ENCODE results near the gene TDRD7.

Gene TDRD7

DNA sequence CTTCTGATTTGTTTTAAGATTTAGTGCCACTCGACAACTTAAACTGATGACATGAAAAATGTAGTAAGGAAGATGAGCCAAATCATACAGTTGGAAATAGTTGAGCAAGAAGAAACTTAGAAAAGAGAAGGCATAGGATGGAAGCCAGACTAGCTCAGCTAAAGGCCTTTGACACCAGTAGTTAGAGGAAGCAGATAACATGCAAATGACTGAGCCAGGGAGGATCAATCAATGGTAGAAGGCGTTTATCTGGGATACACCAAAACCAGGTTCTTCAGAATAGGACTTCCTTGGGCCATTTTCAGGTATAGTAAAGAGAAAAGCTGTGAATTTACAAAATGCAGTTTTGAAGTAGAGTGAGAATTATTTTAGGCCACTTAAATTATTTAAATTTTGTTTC is 3.2 kb downstream of the TDRD7 start:
- TF ChIP-seq, protein P1, sequence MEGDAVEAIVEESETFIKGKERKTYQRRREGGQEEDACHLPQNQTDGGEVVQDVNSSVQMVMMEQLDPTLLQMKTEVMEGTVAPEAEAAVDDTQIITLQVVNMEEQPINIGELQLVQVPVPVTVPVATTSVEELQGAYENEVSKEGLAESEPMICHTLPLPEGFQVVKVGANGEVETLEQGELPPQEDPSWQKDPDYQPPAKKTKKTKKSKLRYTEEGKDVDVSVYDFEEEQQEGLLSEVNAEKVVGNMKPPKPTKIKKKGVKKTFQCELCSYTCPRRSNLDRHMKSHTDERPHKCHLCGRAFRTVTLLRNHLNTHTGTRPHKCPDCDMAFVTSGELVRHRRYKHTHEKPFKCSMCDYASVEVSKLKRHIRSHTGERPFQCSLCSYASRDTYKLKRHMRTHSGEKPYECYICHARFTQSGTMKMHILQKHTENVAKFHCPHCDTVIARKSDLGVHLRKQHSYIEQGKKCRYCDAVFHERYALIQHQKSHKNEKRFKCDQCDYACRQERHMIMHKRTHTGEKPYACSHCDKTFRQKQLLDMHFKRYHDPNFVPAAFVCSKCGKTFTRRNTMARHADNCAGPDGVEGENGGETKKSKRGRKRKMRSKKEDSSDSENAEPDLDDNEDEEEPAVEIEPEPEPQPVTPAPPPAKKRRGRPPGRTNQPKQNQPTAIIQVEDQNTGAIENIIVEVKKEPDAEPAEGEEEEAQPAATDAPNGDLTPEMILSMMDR (IDR thresholded peaks at IDR 0.05), result no peak
- Histone ChIP-seq H3K27ac (no peak overlapping the region), H3K4me1 (peaks cover 0 to 25% (median 14%) of the 10 kb centered on the region in 4 donors), H3K27me3 (no peaks in the 10 kb centered on the region), H3K36me3 (no peaks in the 10 kb centered on the region), H3K4me3 (no peak overlapping the region), H3K9me3 (no peaks in the 10 kb centered on the region)
- DNase-seq, result no peak
- intact Hi-C loops (cut with DNase I; ENCODE audit: low total_unique reads), result no loop called here

DNA sequence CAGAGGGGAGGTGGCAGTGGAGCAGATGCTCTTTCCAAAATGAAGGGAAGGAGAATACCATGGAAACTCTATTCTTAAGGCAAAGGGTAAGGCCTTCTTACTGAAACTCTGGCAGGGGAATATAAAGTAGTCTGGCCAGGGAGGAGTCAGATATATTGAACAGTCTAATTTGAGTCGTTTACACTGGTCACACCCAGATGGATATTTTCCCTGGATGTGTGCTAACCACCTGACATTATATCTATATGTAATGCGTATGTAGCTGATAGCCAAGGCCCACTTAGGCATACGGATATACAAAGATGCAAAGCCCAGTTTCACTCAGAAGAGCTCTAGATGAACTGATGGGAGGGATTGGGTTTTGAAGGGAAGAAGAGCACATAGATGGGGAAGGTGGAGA is 7.0 kb downstream of the TDRD7 start:
- Histone ChIP-seq H3K27ac (no peak overlapping the region), H3K36me3 (no peaks in the 10 kb centered on the region), H3K4me1 (peaks cover 0 to 13% (median 2%) of the 10 kb centered on the region in 4 donors), H3K9me3 (no peaks in the 10 kb centered on the region), H3K4me3 (no peak overlapping the region), H3K27me3 (no peaks in the 10 kb centered on the region)
- TF ChIP-seq, protein P1 (IDR thresholded peaks at IDR 0.05), result no peak
- no peak for DNase-seq
- intact Hi-C loops (cut with DNase I; ENCODE audit: low total_unique reads), result no loop called here

DNA sequence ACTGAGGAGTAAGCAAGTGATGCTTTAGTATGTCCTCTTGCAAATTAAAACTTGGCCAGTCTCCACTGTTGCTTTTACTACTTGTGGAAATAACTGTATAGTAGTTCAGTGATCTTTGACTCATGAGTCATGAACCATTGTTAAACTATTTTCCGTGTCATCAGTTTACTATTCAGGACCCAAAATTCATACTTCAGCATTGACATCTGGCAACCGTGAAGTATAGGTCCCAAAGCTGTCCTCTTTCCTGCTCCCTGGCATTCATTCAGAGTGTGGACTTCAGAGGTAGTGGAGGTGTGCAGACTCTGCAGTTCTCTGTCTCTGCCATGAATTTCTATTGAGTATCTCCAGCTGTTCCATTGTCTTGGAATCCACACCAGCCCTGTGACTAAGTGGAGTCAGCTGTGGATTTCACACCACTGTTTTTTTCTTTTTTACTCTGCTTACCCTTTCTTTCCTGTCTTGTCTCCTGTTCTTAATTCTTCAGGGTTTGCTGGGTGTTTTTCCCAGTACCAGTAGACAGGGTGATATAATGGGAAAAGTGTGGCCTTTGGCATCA is 7.5 kb downstream of the TDRD7 start:
- no peaks in the 10 kb centered on the region for H3K9me3 ChIP-seq
- no peaks in the 10 kb centered on the region for H3K36me3 ChIP-seq
- no peak for DNase-seq
- no peak overlapping the region for H3K27ac ChIP-seq
- TF ChIP-seq, protein P1 (IDR thresholded peaks at IDR 0.05), result no peak
- peaks cover 0 to 8% (median 1%) of the 10 kb centered on the region in 4 donors for H3K4me1 ChIP-seq
- no peak overlapping the region for H3K4me3 ChIP-seq
- intact Hi-C loops (cut with DNase I; ENCODE audit: low total_unique reads), result no loop called here
- no peaks in the 10 kb centered on the region for H3K27me3 ChIP-seq

DNA sequence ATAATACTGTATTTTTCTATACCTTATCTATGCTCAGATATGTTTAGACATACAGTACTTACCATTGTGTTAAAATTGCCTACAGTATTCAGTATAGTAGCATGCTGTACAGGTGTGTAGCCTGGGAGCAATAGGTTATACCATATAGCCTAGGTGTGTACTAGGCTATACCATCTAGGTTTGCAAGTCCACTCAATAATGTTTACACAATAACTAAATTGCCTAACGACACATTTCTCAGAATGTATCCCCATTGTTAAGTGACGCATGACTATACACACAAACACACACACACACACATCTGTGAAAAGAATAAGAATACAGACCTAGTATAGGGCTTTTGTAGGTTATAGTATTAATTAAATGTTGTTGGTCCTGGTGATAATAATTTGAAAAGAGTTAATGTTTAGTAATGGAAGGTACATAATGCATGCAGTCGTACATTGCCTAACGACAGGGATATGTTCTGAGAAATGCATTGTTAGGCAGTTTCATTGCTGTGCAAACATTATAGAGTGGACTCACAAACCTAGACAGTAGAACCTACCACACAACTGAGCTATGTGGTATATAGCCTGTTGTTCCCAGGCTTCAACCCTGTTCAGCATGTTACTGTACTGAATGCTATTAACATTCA is 13.6 kb downstream of the TDRD7 start:
- Histone ChIP-seq H3K27me3 (no peaks in the 10 kb centered on the region), H3K36me3 (peaks cover 14 to 24% (median 21%) of the 10 kb centered on the region in 3 donors), H3K4me3 (no peak overlapping the region), H3K27ac (no peak overlapping the region), H3K9me3 (no peaks in the 10 kb centered on the region), H3K4me1 (no peaks in the 10 kb centered on the region)
- intact Hi-C loops (cut with DNase I; ENCODE audit: low total_unique reads), result loop anchor here (10.0 kb wide), 1 partner anchor 1321 kb away; no protein-coding TSS in a partner anchor
- no peak for DNase-seq
- TF ChIP-seq, protein P1 (IDR thresholded peaks at IDR 0.05), result no peak

DNA sequence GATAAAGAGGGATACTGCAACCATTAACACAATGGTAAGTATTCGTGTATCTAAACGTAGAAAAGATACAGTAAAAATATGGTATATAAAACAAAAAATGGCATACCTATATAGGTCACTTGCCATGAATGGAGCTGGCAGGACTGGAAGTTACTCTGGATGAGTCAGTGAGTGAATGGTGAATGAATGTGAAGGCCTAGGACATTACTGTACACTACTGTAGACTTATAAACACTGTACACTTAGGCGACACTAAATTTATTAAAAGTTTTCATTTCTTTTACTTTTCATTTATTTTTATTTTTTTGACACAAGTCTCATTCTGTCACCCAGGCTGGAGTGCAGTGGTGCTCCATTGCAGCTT is 14.1 kb downstream of the TDRD7 start:
- Histone ChIP-seq H3K4me3 (no peak overlapping the region), H3K27me3 (no peaks in the 10 kb centered on the region), H3K36me3 (peaks cover 17 to 29% (median 26%) of the 10 kb centered on the region in 3 donors), H3K27ac (no peak overlapping the region), H3K9me3 (no peaks in the 10 kb centered on the region), H3K4me1 (no peaks in the 10 kb centered on the region)
- intact Hi-C loops (cut with DNase I; ENCODE audit: low total_unique reads), result loop anchor here (10.0 kb wide), 1 partner anchor 1321 kb away; no protein-coding TSS in a partner anchor
- no peak for DNase-seq
- TF ChIP-seq, protein P1 (IDR thresholded peaks at IDR 0.05), result no peak
